Activated CD4-positive, alpha-beta T cell treated with anti-CD3 and anti-CD28 coated beads, Interleukin-10, Interleukin-2, amounts not matched to agents 100 ng/mL and 50 ng/mL, durations not matched to agents 16 hours and 8 hours (primary cell): ENCODE data around the gene FLRT1.

Source experiments
- DNase-seq: peaks from one replicate; pipeline ENCODE4 v3.0.0-alpha.2; 2020

FLRT1 gene

DNA sequence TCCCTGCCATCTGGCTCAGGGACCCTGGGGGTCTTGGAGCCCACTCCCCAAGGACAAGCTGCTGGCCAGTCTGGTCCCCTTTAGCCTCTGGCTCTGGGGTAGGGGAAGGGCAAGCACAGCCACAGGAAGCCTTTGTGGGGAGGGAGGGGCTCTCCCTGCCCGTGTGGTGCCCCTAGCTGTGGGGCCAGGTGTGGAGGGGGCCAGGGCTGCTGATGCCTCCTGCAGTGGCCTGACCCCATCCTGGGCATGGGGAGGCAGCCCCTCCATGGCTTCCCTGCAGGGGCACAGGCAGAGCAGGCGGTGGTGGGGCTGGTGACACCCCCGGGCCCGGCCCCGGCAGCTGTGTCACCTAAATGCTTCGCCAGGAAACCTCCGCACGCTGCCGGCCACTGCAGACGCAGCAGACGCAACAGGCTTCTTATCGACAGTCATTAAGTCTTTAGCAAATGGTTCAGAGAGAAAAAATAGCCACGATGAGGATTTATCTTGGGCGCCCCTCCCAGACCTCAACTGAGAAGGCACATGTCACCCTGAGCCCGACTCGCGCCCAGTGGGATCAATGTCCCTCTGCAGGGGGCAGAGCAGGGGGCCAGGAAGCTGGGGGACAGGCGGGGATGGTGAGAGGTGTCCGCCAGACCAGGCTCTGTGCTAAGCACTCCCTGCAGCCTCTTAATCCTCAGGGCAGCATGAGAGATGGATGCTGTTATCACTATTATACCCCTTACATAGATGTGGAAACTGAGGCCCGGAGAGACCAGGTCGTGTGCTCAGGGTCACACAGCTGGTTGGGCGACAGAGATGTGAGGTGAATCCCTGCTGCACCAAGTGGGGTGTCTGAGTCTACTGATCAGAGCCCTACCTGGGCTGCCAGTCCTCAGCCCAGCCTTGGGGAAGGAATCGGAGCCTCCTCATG, 33.9 kb downstream of the FLRT1 start:
- no peak for DNase-seq

GRCh38 chr11:64070314-64070681, 34.6 kb downstream of the FLRT1 start:
- DNase-seq: no peak

DNA sequence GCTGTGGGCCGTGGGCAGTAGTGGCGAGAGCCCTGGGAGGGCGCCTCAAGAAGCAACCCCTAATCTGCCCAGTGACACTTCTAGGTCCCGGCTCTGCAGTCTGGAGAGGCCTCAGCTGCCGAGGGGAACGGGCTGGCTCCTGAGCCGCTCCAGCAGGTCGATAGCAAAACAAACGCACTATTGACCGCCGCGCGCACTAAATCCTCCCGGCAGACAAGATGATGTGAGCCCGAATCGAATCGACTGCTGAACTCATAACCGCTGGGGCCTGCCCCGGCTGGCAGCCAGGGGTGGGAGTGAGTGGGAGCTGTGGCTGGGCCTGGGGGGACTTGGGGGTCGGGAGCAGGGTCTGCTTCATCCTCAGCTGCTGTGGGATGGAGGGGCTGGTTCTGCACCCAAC, 36.1 kb downstream of the FLRT1 start:
- no peak for DNase-seq

DNA sequence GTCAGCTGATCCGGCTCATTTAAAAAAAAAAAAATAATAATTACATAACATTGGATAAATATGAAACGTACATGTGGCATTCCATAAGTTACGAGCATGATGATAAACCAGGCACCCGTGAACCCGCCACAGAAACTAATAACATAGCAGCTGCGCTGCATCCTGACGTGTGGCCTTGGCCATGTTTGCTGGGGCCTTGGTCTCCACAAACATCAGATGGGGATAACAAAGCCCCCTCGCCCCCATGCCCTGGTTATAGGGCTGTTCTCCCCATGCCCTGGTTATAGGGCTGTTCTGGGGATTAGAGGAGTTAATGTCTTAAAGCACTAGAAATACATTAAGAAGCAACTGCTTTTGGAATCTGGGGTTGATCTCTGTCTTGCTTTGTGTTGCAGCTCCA, 36.7 kb downstream of the FLRT1 start:
- DNase-seq: no peak

DNA sequence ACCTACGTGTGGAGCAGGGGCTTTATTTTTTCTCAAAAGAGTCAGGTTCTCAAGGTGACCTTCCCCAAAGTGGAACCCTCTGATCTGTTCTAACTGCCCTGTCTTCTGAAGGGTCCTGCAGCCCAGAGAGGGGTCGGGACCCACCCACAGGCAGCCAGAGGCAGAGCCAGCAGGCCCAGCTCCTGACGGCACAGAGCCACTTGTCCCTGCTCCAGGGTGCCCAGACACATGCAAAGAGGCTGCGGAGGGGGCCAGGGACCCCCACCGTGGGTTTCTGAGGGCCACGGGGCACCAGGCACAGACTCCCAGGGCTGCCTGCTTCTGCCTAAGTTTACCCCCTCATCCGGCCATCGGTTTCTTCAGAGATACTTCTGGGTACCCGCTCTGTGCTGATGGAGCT, 37.1 kb downstream of the FLRT1 start:
- DNase-seq: no peak

DNA sequence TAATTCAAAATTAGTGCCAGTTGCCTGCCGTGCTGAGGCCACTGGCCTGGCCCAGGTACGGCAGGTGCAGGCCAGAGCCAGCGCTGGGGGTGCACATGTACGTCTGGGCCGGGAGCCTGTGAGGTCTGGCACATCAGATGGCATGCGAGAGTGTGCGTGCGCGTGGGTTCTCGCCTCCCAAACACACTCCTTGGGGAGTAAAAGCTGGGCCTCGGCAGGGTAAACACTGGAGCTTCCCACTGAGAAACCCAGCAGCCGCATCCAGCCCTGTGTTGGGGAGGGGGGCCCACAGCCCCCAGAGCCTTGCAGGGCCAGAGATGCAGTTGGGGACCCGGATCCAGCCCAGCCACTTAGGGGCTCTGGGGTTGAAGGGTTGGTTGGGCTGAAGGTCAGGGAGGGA, 37.8 kb downstream of the FLRT1 start:
- DNase-seq: no peak

GRCh38 chr11:64074239-64074638, 38.5 kb downstream of the FLRT1 start:
- peak; percentile 28 for DNase-seq

DNA sequence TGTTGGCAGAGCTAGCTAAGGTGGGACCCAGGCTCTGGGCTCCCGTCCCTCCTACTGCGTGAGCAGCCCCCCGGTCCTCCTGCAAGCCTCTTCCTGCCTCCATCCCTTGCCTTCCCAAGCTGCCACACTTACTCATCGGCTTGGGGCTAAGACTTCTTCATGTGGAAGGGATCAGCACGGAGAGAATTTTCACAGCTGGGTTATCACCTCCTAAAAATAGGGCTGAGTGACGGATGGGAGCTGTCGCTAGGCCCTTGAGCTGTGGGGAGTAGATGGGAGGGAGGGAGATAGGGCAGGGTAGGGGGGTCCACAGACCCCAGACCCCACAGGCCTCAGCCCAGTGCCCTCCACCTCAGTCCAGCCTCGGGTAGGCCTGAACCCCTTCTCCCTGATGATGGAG, 41.0 kb downstream of the FLRT1 start:
- DNase-seq: no peak

GRCh38 chr11:64077607-64078006, 41.9 kb downstream of the FLRT1 start:
- DNase-seq: no peak

GRCh38 chr11:64078284-64078683, 42.6 kb downstream of the FLRT1 start:
- DNase-seq: no peak

DNA sequence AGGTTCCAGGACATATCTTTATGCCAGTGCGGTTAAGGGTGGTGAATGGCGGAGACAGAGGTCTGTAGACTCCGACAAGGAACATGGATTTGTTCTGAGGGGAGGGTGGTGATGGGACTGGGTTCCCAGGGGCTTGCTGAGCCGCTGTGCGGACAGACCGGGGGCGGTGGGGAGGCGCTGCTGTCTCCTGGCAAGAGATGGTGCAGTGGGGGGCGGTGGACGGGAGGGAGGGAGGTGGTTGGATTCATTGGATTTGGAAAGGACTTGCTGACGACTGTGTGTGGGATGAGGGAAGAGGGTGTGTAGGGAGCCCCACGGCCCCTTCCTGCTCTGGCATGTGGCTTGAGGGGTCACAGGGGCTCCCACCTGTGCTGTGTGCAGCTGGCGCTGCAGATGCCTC, 43.2 kb downstream of the FLRT1 start:
- no peak for DNase-seq

- no peak for DNase-seq
Observed at GRCh38 chr11:64080390-64080789, 44.7 kb downstream of the FLRT1 start.

GRCh38 chr11:64081745-64082442, 46.2 kb downstream of the FLRT1 start:
- no peak for DNase-seq

- DNase-seq: no peak
Observed at GRCh38 chr11:64083398-64084080, 47.8 kb downstream of the FLRT1 start.

DNA sequence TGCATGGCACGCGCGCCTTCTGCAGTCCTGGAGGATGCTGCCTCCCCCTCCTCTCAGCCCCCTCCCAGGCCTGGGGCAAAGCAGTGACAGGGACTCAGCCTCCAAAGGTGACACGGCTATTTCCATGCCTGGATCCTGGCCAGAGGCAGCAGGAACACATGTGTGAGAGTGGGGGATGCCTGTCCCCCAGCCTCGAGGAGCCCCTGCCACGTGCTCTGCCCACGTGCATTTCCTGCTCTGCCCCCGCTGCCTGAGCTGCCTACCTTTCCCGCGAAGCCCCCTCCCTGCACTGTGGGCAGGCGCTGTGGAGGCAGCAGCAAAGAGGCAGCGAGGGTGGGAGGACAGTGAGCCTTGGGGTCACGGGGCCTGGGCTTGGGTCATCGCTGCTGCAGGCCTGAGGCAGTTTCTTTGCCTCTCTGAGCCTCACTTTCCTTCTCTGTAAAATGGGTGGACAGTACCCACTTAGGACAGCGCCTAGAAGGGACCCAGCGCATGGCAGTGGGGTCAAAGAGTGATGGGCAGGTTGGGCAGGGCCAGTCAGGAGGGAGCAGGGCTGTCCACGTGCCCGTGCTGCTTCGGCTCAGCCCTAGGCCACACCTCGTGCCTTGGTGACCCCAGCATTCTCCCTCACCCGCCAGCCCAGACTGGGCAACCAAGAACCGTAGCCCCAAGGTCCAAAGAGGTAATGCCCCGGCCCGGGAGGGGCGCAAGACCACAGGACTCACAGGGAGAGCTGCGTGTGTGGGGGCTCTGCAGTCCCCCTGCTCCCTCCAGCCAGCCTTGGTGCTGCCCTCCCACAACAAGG, 48.6 kb downstream of the FLRT1 start:
- DNase-seq: no peak

DNA sequence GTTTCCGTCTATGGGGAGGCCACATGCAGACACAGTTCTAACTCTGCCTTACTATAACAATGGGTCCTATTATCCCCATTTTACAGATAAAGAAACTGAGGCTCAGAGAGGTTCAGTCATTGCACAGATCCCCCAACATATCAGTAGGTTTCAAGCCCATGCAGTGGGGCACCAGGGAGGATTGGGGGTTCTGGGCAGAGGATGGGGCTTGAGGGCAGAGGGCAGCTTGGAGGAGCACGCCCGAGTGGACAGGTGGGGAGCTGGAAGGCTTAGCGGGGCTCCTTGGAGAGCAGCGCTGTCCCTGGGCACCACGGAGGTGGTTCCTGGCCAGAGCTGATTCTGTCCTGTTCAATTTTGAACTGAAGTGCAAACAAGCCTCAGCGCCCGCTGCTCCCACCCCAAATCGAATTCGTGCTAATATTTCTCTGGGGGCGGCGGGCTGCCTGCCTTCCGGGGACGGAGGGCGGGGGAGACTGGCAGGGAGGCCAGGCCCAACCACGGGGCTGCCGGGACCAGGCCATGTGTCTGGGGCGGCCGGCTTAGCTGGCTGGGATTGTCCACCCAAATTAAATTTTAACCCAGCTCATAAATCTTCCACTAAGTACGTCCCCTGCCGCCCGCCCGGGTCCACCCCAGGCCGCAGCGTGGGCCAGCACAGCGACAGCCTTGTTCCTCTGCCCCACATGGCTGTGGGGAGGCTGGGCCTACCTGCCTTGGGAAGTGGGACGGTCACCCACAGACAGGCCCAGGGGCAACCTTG, 49.4 kb downstream of the FLRT1 start:
- DNase-seq: no peak
